HG03575 (cell line): ENCODE results near the gene PDE3B.

ENCODE experiments used
- ATAC-seq: cut with Tn5 transposase; IDR thresholded peaks from one replicate; pipeline ENCODE4 v1.9.1; 2021; ENCODE audit not compliant: unreplicated experiment, insufficient number of reproducible peaks, low FRiP score; ENCODE audit errors: extremely low read depth

The PDE3B gene

GRCh38 chr11:14898906-14899305, 255.3 kb downstream of the PDE3B start:
- no peak for ATAC-seq

DNA sequence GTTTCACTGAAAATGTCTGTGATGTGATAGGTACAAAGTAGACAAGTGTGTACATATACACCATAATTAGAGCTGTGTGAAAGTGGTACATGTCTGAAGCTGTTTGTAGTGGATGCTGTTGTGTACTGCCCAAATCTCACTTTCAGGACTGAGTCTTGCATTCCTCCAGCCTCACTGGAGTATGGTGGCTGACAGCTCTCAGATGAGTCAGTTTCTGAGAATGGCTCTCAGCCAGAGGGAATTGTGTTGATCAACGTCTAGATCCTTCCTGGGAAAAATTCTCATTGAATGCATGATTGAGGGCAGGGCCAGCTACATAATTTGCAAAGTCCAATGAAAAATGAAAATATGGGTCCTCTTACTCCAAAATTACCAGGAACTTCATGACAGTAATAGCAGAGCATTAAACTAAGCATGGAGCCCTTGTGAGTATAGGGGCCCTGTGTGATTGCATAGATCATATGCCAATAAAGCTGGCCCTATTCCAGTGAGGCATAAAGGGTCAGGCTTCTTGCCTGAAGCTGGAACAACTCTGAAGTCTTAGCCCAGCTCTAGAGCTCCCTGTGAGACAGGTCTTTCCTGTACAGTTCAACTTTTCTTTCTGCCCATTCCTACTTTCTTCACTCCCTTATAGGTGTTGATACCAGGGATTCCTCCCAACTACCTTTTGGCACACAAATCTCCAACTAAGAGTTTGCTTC, 259.2 kb downstream of the PDE3B start:
- ATAC-seq = no peak

DNA sequence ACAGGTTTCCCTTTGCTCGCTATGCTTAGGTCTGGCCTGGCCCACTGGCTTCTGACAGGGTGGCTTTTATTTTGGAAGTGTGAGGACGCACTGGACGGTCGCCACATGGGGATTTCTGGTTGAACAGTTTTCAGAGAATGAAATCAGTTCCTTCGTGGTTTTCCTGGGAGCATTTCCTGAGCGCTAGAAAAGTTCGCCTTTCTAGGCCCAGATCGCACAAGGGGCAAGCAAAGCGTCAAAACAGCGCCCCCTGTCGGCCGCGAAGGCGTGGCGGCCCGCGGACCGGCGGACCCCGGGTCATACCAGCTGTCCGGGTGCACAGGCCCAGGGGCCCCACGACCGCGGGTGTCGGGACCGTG, 261.1 kb downstream of the PDE3B start:
- no peak for ATAC-seq

- ATAC-seq = peak; percentile 39
Measured at GRCh38 chr11:14905104-14906033, 261.8 kb downstream of the PDE3B start.

GRCh38 chr11:14906578-14906977, 263.0 kb downstream of the PDE3B start:
- ATAC-seq = no peak

- no peak for ATAC-seq
Measured at GRCh38 chr11:14906993-14907392, 263.4 kb downstream of the PDE3B start.

- no peak for ATAC-seq
Measured at GRCh38 chr11:14907411-14908213, 264.0 kb downstream of the PDE3B start.

DNA sequence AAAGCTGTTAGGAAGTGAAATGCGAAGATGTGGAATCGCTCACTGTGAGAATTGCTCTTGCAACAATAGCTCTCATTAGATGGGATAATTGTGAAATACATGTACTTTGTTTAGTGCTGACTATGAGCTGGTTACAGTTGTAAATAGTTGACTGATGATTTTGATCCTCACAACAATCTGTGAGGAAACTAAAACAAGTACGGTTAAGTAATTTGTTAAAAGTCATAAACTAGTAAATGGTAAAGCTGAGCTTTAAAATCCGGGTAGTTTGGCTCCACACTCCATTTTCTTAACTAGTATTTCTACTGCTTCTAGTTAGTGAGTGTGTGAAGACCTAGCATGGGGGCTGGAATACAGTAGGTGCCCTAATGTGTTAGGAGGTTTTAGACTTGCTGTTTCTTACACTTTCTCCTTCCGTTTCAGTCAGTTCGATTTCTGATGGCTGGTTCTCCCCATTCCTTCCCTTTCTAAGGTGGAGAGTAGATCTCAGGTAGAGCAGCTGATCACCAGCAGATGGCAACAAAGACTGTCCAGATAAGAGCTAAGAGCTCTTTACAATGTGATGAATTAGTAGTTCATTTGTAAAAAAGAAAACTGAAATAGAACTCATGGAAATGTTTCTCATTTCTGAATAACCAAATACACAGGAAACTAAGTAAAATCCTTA, 264.7 kb downstream of the PDE3B start:
- ATAC-seq = no peak

DNA sequence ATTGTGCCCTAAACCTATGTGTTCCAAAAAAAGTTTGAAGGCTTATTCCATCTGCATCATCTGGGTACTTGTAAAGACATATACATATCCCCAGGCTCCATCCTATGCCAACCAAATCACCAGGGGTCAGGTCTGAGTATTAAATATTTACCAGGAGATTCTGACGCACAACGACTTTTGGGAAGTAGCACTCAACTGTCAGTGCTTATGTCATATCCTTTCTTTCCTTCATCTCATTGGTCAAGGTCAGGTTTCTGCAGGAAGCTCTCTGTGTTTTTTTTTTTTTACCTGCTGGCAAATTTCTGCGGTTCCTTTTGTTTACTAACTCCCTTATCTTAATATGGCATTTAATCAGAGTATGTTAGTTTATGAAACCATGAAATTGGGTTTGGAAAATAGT, 270.9 kb downstream of the PDE3B start:
- ATAC-seq = no peak

DNA sequence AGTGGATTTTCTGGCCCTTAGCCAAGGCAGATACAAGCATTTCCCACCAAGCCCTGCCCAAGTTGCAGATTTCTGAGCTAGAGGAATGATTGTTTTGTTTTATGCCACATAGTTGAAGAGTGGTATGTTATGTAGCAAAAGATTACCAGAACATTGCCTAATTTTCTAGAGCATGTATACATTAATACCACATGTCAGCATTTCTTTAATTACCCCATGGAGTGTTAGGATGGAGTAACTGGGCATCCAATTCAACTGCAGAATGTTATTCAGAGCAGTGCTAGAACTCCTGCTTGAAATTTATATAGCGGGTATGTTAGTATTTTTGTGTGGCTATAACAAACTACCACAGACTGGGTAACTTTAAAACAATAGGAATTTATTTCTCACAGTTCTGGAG, 272.8 kb downstream of the PDE3B start:
- no peak for ATAC-seq
